GM18870 (cell line): Measurements from ENCODE around the gene PCGF3.
"Not testable (repeated sequence)": the region's sequence is repeated elsewhere in the genome, so short reads cannot be mapped to it uniquely, and the experiment has no call there.

ENCODE experiments used
- ATAC-seq: cut with Tn5 transposase; IDR thresholded peaks from one replicate; pipeline ENCODE4 v1.9.1; 2021; ENCODE audit warnings: moderate library complexity; ENCODE audit not compliant: unreplicated experiment

Gene PCGF3

DNA sequence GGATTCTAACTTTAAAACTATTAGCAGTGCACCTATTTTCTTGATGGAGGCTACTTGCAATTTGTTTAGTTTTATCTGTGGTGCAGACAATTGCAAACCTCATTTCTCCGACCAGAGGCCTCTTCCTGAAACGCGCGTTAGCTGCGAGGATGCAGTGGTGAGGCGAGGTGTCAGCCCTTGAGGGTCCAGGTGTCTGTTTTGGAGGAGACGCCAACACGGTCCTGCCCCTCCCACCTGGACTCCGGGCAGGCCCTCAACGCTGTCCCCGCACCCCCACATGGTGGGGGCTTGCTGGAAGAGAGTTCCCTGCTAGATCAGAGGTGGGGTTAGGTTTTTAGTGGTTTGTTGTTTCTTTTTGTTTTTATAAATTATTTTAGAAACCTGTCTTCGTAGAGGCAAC is 34.4 kb downstream of the PCGF3 start:
- ATAC-seq = no peak

DNA sequence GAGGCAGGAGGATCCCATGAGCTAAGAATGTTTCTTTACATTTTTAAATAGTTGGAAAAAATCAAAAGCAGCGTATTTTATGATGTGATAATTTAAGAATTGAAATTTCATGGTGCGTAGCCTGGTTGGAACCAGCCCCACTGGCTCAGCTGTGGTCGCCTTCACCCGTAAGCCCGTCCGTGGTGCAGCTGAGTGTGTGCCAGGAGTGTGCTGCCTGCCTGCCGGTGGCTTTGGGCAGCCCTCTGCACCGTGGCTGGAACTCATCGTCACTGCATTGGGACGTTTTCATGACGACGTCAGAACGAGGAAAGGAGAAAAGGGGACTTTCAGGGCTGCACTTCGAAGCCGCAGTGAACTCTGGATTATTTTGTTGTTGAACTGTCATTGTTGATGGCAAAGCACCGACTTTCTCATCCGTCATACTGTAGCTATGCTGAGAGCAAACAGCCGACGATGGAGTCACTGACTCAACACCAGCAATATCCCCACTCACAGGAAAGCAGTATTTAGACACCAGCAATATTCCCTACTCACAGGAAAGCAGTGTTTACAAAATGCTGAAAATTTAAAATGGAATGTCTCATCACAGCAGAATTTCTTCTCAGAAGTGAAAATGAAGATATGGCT is 35.1 kb downstream of the PCGF3 start:
- no peak for ATAC-seq

DNA sequence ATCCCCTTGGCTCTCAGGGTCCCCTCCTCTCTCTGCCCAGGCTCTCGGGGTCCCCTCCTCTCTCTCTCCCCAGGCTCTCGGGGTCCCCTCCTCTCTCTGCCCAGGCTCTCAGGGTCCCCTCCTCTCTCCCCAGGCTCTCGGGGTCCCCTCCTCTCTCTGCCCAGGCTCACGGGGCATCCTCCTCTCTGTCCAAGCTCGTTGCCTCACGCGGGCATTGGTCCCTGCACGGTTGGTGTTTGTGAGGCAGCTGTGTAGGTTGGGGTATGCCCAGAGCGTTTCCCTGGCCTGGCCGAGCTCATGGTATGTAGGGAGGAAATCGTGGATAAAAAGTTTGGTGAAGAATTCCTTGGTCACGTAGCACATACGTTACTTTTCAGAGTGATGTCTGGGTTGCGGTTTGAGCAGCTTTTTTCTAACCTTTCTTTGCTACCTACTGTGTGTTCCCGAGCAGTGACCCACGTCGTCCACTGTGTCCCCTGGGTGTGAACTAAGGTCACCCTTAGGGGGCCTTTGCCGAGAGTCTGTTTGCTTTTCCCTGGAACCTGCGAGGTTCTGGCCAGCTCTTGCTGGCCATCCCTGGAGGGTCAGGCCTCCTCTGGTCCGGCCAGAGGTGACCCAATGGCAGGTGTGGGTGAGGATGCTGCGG is 36.6 kb downstream of the PCGF3 start:
- ATAC-seq = no peak

DNA sequence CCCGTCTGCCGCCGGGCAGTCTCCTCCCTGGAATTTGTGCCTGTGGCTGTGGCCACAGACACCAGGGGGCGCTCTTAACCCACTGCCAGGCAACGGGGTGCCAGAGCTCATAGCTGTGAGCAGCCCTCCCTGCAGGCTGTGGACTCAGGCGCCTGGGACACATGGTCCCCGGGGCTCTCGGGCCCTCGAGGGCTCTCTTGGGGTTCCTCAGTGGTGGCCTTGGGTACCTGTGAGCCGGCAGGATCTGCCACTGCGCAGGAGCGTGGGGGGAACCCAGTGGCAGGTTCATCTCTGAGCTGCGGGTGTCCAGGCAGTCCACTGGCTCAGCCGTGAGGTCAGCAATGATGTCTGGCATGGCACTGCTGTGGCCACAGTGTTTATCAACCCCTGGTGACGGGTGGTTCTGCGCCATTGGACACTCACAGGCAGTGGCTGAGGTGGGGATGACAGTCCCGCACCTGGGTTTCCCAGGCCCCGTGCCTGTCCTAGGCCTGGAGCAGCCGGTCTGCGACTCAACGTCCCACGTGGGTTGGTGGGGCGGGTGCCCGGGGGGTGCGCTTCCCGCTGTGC is 37.2 kb downstream of the PCGF3 start:
- ATAC-seq = no peak

DNA sequence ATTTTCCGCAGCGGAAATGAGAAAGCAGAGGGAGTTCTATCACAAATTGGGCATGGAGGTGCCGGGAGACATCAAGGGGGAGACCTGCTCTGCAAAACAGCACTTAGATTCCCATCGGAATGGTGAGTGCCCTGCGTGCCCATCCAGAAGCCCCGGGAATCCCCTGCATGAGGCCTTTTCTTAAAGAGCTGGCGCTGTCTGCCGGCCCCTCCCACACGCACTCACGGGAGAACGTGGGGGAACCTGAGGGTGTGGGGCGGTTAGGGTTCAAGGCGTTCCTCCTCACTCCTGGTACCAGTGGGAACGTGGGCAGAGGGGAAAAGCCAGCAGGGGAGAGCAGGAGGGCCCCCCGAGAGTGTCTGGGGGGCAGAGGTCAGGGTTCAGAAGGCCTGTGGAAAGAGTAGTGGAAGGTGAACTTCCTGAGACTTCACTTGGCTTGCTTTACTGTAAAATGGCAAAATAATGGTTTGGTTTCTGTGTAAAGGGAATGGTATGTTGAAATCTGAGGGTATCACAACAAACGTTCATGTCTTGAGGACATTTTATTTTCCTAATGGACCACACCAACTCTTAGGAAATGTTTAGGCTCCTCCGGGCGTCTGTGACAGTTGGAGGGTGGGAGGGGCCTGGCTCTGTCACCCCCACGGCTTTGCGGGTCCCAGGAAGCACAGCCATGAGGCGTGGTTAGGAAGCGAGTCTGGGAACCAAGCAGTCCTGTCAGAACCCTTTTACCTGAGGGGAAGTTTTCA is 38.0 kb downstream of the PCGF3 start:
- ATAC-seq = no peak

DNA sequence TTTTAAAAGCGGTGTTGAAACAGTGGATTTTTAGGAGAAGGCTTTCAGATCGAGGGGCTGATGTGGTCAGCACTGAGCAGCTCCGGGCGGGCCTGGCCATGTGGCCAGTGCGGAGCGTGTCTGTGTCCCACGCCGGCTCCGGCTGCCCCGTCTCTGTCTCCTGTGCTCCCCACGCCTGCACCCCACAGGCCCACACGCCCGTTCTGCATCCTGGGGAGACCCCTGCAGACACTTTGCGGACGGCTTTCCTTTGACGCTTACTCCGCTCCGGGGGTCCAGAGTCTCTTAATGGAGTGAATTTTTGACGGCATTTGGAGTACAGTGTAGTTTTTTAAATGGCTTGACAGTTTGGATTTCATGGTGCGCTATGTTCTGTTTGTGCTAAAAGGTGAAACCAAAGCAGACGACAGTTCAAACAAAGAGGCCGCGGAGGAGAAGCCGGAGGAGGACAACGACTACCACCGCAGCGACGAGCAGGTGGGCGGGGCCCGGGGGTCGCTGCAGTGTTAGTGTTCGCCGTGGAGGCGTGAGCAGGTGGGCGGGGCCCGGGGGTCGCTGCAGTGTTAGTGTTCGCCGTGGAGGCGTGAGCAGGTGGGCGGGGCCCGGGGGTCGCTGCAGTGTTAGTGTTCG is 38.7 kb downstream of the PCGF3 start:
- no peak for ATAC-seq

DNA sequence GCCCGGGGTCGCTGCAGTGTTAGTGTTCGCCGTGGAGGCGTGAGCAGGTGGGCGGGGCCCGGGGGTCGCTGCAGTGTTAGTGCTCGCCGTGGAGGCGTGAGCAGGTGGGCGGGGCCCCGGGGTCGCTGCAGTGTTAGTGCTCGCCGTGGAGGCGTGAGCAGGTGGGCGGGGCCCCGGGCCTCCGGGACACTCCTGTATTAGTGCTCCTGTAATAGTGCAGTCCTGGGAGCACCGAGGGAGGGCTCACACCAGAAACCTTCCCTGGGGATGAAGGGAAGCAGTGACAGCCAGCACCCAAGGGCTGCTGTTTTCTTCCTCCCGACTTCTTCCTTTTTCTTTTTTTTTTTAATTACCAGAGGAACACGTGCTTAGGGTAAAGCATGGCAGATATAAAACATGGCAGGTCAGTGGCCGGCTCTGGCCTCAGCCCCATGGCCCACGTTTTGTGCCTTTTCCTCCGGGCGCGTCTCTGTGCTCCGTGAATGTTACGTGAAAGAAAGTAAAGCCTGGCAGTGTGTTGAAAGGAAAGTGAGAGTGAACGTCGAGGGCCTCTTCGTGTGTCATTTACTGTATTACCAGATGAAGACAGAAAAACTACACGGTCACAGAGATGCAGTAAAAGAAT is 42.0 kb downstream of the PCGF3 start:
- no peak for ATAC-seq

DNA sequence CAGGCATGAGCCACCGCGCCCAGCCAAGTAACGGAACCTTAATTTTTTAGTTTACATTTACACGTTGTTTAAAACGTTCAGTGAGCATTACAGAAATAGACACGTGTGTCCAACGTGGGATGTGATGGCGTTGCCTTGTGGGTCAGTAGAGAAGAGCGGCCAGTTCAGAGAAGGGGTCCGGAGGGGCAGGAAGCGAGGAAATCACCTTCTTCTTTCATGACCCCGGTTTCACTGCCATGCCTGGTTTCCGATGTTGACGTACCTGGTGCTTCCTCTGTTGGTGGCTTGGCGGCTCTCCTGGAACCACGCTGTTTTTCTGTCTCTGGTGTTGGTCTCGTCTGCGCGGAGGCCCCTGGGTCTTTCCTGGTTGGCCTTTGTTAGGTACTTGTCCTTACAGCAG is 42.8 kb downstream of the PCGF3 start:
- no peak for ATAC-seq

DNA sequence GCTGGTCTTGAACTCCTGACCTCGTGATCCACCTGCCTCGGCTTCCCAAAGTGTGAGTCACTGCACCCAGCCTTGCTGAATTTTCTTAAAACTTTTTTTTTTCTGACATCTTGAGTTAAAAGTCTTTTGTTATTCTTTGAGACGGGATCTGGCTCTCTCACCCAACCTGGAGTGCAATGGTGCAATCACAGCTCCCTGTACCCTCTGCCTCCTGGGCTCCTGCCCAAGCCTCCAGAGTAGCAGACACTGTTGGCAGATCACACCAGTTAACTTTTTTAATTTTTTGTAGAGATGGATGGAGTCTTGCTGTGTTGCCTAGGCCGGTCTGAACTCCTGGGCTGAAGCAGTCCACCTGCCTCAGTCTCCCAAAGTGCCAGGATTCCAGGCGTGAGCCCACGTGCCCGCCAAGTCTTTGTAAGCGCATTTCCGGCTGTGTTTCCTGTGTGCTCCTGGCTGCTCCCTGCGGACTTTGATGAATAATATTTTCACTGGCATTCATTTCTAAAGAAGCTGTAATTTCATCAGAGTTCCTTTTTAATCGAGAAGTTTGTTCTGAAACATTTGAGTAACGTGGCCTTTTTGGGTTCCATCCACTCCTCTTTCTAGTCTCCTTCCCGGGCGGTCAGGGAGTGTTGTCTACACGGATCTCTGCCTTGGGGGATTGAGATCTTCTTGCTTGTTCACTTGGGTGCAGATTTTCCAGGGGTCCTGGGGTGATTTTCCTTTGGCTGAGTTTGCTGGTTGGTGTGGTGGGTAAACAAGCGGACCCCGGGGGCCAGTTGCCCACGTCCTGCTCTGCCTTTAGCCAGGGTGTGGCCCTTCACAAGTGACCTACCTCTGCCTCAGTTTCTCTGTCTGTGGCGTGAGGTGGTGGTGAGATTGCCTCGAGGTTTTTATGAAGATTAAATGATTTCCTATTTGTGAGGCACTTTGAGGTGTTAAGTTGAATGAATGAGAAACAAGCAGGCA is 44.4 kb downstream of the PCGF3 start:
- ATAC-seq = no peak

DNA sequence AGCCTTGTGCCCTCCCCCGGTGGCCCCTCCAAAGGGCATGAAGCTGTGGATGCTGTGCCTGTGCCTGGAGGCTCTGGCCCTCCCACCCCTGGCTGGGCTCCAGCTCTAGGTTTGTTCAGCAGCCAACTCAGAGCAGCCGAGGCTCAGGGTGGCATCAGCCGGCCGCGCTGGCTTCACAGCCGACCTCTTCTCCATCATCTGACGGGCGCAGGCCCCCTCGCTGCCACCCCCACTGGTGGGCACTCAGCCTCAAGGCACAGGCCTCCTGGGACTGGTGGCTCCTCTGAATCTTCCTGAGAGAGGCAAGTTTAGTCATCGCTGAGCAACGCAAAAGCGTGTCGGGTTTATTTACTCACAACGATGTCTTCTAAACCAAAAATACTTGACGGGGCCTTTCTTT is 46.0 kb downstream of the PCGF3 start:
- ATAC-seq = no peak

DNA sequence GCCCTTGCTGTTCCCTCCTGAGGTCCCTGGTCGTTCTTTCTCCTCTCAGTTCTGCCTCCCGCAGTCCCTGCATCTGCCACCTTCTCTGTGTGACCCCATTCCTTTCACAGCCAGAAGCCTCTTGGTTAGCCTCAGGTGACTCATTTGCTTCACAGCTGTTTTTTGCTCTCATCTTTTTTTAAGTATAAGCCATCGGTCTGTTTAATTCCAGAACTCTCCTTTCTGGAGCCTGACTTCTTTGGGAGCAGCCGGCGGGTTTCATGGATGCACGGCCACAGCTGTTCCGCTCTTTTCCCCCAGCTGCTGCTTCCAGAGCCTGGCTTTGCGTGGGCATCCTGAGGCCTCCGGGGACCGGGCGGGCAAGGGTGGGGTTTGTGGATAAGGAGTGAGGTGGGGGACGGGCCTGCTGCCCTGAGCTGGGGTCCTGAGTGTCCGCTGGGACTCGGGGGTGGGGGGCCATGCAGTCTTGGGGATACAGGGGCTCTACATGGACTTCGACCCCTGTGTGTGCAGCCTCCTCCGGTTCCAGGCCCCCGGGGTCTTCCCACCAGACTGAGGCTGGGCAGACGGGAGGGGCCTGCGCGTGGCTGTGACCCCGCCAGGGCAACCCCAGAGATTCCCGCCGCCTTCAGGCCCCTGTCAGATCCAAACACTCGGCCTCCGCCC is 46.7 kb downstream of the PCGF3 start:
- no peak for ATAC-seq

DNA sequence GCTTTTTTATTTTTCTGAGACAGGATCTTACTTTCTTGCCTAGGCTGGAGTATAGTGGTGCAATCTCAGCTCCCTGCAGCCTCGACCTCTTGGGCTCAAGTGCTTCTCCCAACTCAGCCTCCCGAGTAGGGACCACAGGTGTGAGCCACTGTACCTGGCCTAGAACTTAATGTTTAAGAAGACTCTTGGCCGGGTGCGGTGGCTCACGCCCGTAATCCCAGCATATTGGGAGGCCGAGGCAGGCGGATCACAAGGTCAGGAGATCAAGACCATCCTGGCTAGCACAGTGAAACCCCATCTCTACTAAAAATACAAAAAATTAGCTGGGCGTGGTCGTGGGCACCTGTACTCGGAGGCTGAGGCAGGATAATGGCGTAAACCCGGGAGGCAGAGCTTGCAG is 47.6 kb downstream of the PCGF3 start:
- not testable (repeated sequence) for ATAC-seq

DNA sequence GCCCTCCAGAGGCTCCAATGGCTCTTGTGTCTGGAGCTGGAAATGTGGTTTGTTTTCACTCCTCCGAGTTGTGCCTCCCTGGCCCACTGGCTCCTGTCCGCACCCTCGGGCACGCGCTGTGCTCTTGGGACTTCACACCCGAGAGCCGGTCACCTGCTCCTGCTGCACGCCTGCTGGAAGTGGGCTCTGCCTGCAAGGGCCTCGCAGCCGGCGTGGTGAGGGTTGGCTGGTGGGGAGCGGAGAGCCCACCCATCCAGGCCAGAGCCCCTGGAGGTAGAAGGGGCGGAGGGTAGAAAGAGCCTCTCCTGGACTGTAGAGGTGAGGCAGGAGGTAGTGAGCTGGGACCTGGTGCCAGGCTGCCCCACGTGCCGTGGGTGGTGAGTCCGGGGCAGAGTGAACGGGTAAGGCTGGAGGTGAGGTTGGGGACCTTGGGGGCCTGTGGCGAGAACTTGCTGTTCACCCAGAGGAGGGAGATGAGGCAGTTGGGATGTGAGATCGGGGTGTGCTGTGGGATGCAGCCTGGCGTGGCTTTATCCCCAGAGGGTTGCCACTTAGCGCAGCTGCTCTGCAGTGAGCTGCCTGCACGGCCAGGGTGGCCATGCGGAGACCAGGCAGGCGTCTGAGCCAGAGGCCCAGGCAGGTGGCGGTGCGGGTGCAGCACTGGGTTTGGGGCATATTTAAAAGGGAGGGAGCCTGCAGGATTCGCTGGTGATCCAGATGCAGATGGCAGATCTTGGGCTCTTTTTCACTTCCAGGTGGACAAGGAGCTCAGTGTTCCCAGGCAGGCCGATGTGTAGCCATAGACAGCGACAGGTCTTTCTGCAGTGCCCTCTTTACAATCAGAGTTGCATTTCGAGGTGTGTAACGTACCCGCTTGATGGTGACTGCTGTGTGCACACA is 48.8 kb downstream of the PCGF3 start:
- ATAC-seq = no peak

DNA sequence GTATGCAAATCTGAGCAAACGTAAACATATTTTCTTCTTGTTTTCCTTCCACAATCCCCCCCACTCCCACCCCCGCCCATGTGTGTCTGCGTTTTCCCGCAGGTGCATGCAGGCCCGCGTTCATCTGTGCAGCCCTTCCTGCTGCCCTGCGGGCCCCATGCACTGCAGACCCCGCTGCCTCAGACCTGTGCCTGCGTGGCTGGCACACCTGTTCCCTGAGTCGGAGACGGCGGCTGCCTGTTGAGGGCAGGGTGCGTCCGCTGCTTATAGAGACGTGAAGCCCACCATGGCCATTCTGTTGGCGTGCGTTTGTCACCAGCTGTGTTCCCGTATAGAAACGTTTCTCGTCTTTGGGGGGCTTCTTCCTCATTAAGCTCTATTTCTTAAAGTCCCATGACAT is 51.5 kb downstream of the PCGF3 start:
- no peak for ATAC-seq

DNA sequence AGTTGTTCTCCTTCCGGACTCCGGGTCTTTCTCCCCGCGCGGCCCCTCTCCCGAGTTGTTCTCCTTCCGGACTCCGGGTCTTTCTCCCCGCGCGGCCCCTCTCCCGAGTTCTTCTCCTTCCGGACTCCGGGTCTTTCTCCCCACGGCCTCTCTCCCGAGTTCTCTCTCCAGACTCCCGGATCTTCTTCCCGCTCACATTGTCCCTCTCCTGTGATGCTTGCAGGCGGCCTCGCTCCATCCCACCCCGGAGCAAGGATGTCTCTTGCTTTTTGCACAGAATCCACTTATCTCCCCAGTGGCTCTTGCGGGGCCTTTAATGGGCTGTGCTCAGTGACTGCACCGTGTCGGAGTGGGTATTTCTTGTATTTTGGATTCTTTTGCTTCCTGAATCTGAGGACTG is 54.2 kb downstream of the PCGF3 start:
- ATAC-seq = not testable (repeated sequence)

DNA sequence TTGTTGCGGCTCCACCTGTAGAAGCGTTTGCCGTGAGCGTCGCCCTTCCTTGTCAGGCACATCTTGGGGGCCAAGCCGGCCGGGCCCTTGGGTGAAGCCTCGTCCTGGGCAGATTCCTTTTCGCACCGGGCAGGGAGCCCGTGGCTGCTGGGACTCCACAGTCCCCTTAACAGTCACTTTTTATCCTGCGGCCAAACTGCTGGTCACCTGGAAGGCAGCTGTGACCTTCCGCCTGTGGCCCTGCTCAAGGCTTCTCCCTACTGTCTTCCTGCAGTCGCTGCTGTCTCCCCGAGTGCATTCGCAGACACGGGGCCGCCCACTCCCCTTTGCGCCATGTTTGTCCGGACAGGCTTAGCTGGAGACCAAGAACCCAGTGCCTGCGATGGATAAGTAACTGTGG is 55.0 kb downstream of the PCGF3 start:
- ATAC-seq = no peak

DNA sequence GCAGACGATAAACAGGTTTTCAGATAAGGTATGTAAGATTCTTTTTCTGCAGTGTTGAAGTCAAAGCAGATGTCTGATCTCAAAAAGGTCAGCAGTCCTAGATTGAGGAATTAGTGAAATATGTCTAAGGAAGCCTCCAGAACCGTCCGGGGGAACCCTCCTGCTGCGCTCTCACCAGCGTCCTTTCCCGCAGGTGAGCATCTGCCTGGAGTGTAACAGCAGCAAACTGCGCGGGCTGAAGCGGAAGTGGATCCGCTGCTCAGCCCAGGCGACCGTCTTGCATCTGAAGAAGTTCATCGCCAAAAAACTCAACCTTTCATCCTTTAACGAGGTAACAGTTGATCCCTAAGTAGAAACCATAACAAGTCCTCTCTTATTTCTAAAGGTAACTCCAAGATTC is 55.5 kb downstream of the PCGF3 start:
- no peak for ATAC-seq

DNA sequence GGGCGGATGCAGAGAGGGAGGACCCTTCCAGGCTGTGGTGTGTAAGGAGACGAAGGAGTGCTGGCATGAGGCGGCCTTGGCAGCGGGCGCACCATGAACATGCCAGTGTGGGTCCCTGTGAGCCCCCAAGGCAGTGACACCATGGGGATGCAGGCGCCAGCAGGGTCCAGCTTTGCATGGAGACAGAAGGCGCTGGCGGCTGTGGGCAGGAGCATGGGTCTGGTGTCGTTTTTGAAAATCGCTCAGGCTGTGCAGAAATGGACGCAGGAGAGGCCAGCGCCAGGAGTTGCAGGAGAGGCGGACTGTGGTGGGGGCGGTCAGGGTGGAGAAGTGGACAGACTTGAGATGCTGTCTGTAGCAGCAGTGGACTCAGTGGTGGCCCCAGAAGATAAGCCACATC is 56.1 kb downstream of the PCGF3 start:
- ATAC-seq = no peak
